Suprapubic skin (tissue), 4 donors: ENCODE measurements around the gene ARL5A. TPM values are rescaled to one million over a fixed set of nuclear protein-coding genes. Genes with fewer than 3 reads are reported as not detected.
A peak's percentile ranks its signal among the peaks of the same experiment; 100 is the strongest.
"Not testable (repeated sequence)": the region's sequence is repeated elsewhere in the genome, so short reads cannot be mapped to it uniquely, and the experiment has no call there.

Experiments
- DNase-seq, 2 donors: peaks; one replicate each; pipeline ENCODE4 v3.0.0-alpha.2; 2019; ENCODE audit warnings: low spot score in 2 of 2
- H3K27ac ChIP-seq: fragments of 200-600 bp; sonication (generic); one replicate; pipeline ENCODE4 v1.5.1; 2019
- H3K27me3 ChIP-seq: fragments of 200-600 bp; sonication (generic); one replicate; pipeline ENCODE4 v1.5.1; 2019
- H3K36me3 ChIP-seq: fragments of 200-600 bp; sonication (generic); one replicate; pipeline ENCODE4 v1.5.1; 2019
- H3K4me1 ChIP-seq: fragments of 200-600 bp; sonication (generic); one replicate; pipeline ENCODE4 v1.5.1; 2019
- H3K4me3 ChIP-seq: fragments of 200-600 bp; sonication (generic); one replicate; pipeline ENCODE4 v1.5.1; 2019; ENCODE audit warnings: mild to moderate bottlenecking
- H3K9me3 ChIP-seq: fragments of 200-600 bp; sonication (generic); one replicate; pipeline ENCODE4 v1.5.1; 2019
- EP300 ChIP-seq: sonication (generic); formaldehyde crosslinking; IDR thresholded peaks from one replicate; pipeline ENCODE4 v1.6.1; 2017; ENCODE audit warnings: antibody characterized with exemption
- POLR2A ChIP-seq, 2 donors: fragments of 450-650 bp; IDR thresholded peaks; one replicate each; pipeline ENCODE4 v1.6.1; 2017; ENCODE audit warnings: antibody characterized with exemption in 2 of 2, mild to moderate bottlenecking in 2 of 2, moderate library complexity in 2 of 2
- POLR2AphosphoS5 ChIP-seq, 3 donors: sonication (generic); formaldehyde crosslinking; IDR thresholded peaks; one replicate each; pipeline ENCODE4 v1.6.1; 2017; ENCODE audit warnings: antibody characterized with exemption in 3 of 3
- WGBS: methylation state at CpG from one replicate; pipeline ENCODE4 v1.1.5; 2018; 5-methylcytosine and 5-hydroxymethylcytosine counted together
- total RNA-seq, 4 donors: library from RNA; depleted of rRNA; stranded (reverse); fragments of >200 nt; gene quantifications; one replicate each; pipeline ENCODE4 v1.1.0, GENCODE V29; 2016
- TF ChIP-seq, protein P1 (sequence below), 2 donors: fragments of 200-600 bp in 1 of 2; fragments of 450-650 bp in 1 of 2; sonication (generic) in 1 of 2; IDR thresholded peaks; one replicate each; pipeline ENCODE4 v1.5.1; 2016 to 2019; ENCODE audit warnings: antibody characterized with exemption in 2 of 2, mild to moderate bottlenecking in 1 of 2, moderate library complexity in 1 of 2

ARL5A gene, protein sequence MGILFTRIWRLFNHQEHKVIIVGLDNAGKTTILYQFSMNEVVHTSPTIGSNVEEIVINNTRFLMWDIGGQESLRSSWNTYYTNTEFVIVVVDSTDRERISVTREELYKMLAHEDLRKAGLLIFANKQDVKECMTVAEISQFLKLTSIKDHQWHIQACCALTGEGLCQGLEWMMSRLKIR
- total RNA-seq = 100 to 1,000 TPM in 1 of 4 donors, 10 to 100 TPM in 3; 76.7 to 124 (median 94.5) TPM

DNA sequence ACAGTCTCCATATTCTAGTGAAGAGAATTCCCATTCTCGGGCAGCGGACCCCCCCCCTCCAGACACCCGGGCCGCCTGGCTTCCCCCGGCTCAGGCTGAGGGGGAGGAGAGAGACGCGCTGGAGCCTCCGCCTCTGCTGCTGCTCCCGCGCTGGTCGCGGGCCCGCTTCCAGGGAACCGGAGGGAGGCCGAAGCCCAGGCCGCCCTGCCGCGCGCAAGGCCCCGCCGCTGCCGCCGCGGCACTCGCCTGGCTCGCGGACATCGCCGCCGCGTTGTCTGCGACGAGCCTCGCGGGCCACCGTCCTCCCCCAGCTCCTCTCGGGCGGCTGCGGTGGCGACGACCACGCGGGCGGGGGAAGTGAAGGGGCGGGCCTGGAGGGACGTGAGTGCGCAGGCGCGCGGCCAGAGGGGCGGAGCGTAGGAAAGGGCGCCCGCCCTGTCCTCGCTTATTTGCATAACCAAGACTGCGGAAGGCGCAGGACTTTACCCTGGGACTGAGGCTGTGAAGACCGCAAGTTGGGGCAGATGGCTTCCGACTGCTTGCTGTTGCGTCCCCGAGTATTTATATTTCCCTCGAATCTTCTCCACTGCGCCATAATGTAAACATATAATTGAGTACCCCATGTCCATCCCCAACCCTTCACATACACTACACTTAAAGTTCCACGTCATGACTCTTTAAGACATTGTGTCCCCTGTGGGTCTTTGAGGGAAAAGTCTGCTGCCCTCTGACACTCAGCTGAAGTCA is at the start of gene ARL5A:
ARL5A (minus strand) TSS at position 279 of the 747 bp plus-strand sequence; CDS start at position 34, 245 bp downstream.
- H3K4me1 ChIP-seq = peaks cover 44% of the 10 kb centered on the region
- WGBS = 0% methylated on average over 10 of the region's 64 CpGs
- no peaks in the 10 kb centered on the region for H3K27me3 ChIP-seq
- H3K27ac ChIP-seq = peak within 1 kb of the TSS; percentile 93
- TF ChIP-seq POLR2A (IDR thresholded peaks at IDR 0.05) (peak; percentile 53 to 76), POLR2AphosphoS5 (IDR thresholded peaks at IDR 0.05) (peak in 2 of 3 donors; percentile 53 to 89), EP300 (no peak)
- TF ChIP-seq, protein P1, sequence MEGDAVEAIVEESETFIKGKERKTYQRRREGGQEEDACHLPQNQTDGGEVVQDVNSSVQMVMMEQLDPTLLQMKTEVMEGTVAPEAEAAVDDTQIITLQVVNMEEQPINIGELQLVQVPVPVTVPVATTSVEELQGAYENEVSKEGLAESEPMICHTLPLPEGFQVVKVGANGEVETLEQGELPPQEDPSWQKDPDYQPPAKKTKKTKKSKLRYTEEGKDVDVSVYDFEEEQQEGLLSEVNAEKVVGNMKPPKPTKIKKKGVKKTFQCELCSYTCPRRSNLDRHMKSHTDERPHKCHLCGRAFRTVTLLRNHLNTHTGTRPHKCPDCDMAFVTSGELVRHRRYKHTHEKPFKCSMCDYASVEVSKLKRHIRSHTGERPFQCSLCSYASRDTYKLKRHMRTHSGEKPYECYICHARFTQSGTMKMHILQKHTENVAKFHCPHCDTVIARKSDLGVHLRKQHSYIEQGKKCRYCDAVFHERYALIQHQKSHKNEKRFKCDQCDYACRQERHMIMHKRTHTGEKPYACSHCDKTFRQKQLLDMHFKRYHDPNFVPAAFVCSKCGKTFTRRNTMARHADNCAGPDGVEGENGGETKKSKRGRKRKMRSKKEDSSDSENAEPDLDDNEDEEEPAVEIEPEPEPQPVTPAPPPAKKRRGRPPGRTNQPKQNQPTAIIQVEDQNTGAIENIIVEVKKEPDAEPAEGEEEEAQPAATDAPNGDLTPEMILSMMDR (IDR thresholded peaks at IDR 0.05) = no peak
- H3K36me3 ChIP-seq = no peaks in the 10 kb centered on the region
- DNase-seq = peak; percentile 96 to 97
- peak within 1 kb of the TSS; percentile 83 for H3K4me3 ChIP-seq
- no peaks in the 10 kb centered on the region for H3K9me3 ChIP-seq

GRCh38 chr2:151875631-151876030 is 47.4 kb upstream of the ARL5A start:
- not testable (repeated sequence) for H3K9me3 ChIP-seq, DNase-seq, H3K4me1 ChIP-seq, H3K27me3 ChIP-seq, H3K36me3 ChIP-seq, H3K27ac ChIP-seq, H3K4me3 ChIP-seq
- no CpG with 5 or more reads among the region's 34 CpGs for WGBS

DNA sequence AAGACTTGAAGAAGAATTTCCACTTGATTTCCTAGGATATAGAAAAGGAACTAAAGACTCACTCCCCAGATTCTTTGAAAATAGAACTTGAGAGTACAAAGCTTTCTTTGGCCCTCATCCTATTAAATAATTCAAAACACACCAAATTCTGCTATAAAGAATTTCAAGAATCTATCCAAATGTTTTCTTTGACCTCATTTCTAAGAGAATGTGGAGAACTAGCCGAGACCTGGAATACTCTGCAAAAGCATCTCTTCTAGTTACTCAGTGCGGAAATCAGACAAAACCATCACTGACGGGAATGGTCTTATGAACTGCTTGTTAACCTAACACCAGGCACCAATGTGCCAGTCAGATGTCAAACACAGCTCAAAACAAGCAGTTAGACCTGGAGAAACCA is 44.2 kb upstream of the ARL5A start:
- TF ChIP-seq EP300 (no peak), POLR2A (IDR thresholded peaks at IDR 0.05) (no peak), POLR2AphosphoS5 (IDR thresholded peaks at IDR 0.05) (no peak)
- TF ChIP-seq, protein P1 (IDR thresholded peaks at IDR 0.05) = no peak
- H3K4me3 ChIP-seq = no peak overlapping the region
- DNase-seq = no peak
- H3K27me3 ChIP-seq = no peaks in the 10 kb centered on the region
- H3K27ac ChIP-seq = no peak overlapping the region
- WGBS = 74% methylated on average over 3 of the region's 3 CpGs
- no peaks in the 10 kb centered on the region for H3K9me3 ChIP-seq
- H3K36me3 ChIP-seq = no peaks in the 10 kb centered on the region
- no peaks in the 10 kb centered on the region for H3K4me1 ChIP-seq

DNA sequence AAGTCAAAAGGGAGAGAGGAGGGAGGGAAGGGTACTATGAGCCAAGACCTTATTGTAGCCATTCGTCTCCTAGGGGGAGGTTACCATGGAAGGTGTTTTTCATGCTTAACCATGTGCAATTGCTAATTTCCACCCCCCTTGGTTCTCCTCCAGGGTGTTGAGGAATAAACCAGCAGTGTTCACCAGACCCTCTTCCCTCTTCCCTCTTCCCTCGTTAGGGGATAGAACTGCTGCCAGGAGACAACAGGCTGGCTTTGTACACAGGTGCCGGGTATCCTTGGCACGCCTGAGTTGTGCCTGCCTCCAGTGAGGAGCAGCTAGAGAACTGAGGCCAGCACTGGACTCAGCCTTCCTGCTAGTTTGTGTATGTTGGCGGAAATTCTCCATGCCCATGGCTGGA is 41.1 kb upstream of the ARL5A start:
- TF ChIP-seq POLR2A (IDR thresholded peaks at IDR 0.05) (no peak), POLR2AphosphoS5 (IDR thresholded peaks at IDR 0.05) (no peak)

DNA sequence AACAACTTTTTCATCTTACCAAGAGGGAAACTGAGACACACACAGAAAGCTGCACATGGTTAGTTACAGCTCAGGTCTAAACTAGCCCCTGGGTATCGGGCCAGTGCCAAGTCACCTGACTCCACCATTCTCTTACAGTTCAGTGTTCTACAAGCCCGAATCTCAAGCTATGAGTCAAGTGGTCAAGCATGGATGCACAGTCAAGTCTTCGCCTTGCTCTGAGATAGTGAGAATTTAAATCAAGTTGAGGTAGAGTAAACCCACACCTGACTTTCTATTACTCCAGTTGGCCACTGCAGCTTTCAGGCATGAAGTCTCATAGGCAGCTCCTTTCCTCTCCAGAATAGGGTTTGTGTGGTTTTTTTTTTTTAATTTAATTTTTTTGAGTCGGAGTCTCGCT is 34.5 kb upstream of the ARL5A start:
- DNase-seq = no peak
- Histone ChIP-seq H3K27ac (no peak overlapping the region), H3K36me3 (no peaks in the 10 kb centered on the region), H3K27me3 (no peaks in the 10 kb centered on the region), H3K4me1 (no peaks in the 10 kb centered on the region), H3K9me3 (no peaks in the 10 kb centered on the region), H3K4me3 (no peak overlapping the region)
- 92% methylated on average over 5 of the region's 5 CpGs for WGBS
- TF ChIP-seq POLR2AphosphoS5 (IDR thresholded peaks at IDR 0.05) = no peak
- TF ChIP-seq, protein P1 (IDR thresholded peaks at IDR 0.05) = no peak
- no peak for TF ChIP-seq EP300
- no peak for TF ChIP-seq POLR2A (IDR thresholded peaks at IDR 0.05)

More for the DNA sequence above, 41.1 kb upstream of the ARL5A start:
- Histone ChIP-seq H3K27me3 (no peaks in the 10 kb centered on the region), H3K27ac (no peak overlapping the region), H3K4me3 (no peak overlapping the region), H3K9me3 (no peaks in the 10 kb centered on the region), H3K36me3 (no peaks in the 10 kb centered on the region), H3K4me1 (no peaks in the 10 kb centered on the region)
- WGBS = 82% methylated on average over 5 of the region's 5 CpGs
- DNase-seq = no peak

DNA sequence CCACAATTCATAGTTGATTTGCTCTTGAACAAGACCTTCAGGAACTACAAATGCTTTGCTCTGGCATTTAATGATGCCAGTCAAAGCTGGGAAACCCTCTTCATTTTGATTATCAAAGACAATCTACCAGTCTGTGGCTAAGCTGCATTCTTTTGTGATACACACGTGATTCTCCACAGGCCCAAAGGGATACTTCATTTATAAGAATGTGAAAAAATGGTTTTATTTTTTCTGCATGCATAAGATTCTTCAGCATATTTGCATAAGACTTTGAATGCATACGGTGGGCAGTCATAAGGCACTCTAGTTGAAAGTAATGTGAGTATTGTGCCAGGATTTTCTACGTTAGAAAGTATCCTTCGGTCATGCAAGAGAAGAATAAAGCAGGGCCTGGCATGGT is 33.0 kb upstream of the ARL5A start:
- Histone ChIP-seq H3K36me3 (no peaks in the 10 kb centered on the region), H3K27me3 (no peaks in the 10 kb centered on the region), H3K27ac (no peak overlapping the region), H3K4me3 (no peak overlapping the region), H3K9me3 (no peaks in the 10 kb centered on the region), H3K4me1 (no peaks in the 10 kb centered on the region)
- no peak for DNase-seq
- WGBS = 83% methylated on average over 4 of the region's 4 CpGs
- TF ChIP-seq POLR2AphosphoS5 (IDR thresholded peaks at IDR 0.05) (no peak), POLR2A (IDR thresholded peaks at IDR 0.05) (no peak), EP300 (no peak)
- TF ChIP-seq, protein P1 (IDR thresholded peaks at IDR 0.05) = no peak
